NCI-H345 treated with DMSO at 0.1 percent for 48 hours (cell line): ENCODE data around the gene GRIA1.

Source experiments
- DNase-seq: peaks from one replicate; lab custom pipeline; 2025; ENCODE audit not compliant: unreplicated experiment; lab: John Stamatoyannopoulos, UW

Gene GRIA1

DNA sequence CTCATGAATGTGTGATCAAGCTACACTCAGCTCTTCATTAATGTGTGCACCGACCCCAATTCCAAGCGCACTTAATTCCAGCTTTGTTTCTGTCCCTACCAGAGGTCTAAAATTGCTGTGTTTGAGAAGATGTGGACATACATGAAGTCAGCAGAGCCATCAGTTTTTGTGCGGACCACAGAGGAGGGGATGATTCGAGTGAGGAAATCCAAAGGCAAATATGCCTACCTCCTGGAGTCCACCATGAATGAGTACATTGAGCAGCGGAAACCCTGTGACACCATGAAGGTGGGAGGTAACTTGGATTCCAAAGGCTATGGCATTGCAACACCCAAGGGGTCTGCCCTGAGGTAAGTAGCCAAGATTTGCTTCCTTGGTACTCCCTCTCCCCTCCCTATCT is 279.6 kb downstream of the GRIA1 start:
- no peak for DNase-seq

DNA sequence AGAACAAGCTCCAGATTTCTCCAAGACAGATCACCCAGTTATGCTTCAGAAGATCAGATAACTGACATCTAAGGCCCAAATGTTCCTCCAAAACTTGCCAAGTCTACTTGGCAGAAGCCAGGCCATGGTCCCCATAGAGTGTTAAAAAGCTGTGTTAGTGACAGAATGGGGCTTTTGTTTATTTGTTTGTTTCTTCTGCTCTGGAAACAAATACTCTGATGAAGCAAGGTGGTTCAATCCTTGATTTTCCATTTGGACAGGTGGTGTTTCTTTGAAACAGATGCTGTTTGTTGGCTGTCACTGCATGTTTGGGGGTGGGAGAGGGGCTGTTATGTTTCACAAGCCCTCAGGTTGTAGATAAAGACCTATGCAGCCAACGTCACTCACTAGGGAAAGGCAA is 284.2 kb downstream of the GRIA1 start:
- no peak for DNase-seq

DNA sequence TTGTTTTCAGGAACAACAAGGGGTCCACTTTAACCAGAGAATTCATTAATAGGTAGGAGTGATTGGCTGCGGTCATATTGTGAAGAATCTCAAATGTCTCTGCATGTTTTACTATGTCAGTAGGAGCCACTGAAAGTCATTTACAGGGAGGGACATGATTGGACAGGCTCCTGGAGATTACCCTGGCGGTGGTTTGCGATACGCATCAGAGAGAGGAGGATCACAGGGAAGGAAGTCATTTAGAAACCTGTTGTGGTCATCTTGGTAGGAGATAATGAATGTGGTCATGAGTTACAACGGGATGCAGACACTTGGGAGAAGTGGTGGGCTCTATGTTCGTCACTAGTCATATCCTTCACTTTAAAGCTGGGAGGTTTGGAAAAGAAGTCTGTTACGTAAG is 285.5 kb downstream of the GRIA1 start:
- DNase-seq = no peak

DNA sequence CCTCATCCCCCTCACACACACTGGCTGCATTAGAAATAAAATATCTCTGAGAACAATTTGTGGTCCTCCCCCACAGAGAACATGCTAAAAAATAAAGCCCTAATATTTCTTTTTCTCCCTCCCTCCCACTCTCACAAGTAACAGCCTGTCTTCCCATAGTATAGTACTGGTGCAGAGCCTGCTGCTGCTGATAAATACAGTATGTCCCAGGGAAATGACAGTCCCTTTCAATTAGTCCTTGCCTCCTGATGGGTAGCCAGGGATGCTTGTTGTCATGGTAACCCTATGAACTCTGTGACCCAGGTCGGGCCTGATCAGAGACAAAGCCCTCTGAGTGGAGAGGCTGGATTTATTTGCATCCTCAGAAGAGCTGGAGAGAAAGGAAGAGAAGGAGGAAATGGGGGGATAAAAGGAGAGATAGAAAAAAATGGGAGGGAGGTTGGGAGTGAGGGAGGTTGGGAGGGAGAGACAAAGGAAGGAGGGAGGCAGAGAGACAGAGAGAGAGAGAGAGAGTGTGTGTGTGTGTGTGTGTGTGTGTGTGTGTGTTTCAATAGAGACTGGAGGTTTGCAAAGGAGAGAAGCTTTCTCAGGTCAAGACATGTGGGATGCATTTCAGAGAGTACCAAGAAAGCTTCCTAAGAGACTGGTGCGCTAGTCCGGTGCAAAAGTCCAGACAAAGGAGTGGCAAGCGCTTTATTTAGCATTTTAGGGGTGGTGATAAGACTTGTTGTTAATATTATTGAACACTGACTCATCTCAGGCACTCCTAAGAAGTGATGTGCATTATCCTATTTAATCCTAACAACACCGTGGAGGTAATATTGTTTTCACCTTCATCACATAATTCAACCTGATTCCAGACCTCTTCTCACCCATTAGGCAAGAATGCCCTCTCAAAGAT is 287.5 kb downstream of the GRIA1 start:
- no peak for DNase-seq

DNA sequence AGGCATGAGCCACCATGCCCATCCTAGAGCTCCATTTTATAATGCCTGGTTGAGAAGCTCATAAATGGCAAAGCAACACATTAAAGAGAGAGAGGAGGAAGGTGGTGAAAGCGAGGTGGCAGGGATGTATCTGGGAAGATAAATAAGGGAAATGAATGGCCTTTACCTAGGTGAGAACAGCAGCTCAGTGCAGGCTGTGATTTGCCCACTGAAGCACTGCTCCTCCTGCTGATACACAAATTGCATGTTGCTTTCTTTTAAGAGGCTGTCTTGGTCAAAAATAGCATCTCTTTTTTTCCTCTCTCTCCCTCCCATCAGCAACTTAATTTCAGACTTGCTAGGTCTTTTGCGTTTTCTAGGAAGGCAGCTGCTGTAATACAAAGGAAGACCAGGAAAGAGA is 289.4 kb downstream of the GRIA1 start:
- DNase-seq = no peak

DNA sequence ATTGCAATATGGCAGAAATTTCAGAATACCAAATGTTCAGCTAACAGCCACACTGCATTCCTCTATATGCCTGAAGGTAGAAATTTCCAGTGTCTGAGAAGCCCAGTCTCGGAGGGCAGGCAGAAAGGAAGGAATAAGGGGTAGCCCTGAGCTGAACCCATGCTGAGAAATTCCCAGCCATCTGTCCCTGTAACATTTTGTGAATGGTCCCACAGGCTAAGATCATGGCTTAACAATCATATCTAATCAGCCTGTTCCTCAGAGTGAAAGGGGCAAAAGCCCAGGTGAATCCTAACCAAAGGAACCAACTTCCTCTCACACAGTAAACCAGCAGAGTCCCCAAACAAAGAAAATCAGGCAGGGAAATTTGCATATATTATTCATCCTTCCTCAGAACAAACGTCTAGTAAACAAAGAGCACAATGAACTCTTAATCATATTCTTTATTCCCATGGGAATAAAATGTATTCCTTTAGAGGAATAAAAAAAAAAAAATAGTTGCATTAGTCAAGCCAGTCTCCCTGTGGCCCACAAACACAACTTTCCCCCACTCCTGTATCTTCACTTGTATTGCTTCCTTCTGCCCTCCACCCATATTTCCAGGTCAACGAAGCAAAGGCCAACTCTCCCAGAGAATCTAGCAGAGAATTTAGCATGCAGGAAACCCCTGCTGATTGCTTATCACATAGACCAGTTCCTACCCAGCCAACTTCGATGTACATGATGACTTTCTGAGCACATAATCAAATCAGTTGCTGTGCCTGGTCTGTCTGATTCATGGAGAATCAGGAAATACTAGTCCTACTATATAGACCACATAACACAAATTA is 290.6 kb downstream of the GRIA1 start:
- DNase-seq = no peak

DNA sequence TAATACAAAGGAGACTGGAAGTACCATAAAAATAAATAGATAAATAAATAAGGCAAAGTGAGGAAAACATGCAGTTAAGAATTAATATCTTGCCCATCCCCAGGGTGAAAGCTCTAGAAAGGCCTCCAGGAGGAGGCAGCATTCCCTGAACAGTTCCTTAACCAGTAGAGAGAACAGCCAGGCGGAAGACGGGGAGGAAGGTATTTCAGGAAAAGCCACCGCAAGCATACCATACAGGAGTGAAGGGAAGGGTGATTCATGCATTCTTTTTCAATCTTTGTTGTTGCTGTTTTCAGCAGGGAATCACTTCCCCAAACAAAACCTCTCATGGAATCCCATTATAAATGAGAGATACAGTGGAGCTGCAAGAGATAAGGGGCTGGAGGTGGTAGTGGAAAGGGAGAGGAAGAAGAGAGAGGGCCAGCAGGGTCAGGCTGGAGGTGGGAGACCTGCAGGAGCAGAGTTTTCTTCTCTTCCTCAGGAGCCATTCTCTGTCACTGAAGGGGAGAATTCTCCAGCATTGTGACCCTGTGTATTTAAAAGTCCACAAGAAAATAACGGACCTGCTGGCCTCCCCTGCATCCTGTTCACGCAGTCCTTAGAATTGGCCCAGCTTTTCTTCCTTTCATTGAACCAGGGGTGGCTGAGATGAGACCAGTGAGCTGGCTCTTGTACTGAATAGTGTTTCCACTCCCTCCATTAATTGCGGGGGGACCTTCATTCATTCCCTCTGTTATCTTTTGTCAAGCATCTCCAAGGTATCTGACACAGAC is 292.3 kb downstream of the GRIA1 start:
- no peak for DNase-seq

DNA sequence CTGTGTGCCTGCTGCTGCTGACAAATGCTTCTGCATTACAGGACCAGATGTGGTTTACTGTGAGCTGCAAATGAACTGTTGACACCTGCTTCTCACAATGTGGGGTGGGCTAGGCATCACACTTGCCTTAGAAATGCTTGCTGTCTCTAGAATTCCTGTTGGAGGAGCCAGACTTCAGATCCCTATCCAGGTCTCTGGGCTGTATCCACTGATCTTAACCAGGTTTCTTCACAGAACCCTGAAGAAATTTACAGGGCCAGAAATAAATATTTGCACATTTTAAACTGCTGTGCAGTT is 292.8 kb downstream of the GRIA1 start:
- DNase-seq = no peak

DNA sequence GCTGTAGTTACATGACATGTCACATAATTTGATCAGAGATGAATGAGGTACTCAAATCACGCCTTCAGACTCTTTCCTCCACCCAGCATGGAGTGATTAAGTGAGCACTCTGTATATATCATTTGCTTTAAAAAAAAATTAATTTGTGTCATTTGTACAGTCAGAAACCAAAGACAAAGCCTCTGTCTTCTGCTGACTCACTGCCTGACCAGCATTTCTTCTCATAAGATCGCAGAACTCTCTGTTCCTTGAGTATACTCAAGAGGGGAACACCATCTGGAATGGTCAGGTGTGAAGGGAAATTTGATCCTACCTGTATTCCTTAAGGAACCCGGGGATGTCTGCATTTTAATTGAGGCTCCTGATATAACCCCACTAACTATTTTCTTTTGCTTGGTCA is 293.8 kb downstream of the GRIA1 start:
- no peak for DNase-seq

DNA sequence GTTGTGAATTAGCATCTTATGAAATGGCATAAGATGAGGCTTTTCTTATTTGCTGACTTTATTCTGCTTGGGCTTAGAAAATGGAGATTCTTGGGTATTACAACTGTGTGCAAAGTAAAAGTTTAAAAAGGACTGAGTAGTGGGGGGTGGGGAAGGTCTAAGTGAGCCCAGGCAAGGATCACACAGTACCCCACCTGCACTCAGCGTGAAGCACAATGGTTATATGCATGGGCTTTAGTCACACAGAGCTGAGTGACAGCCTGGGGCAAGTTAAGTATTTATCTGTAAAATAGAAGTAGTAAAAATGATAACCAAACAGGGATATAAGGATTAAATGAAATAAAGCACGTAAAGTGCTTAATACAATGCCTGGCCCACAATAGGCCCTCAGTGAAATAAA is 300.9 kb downstream of the GRIA1 start:
- no peak for DNase-seq

DNA sequence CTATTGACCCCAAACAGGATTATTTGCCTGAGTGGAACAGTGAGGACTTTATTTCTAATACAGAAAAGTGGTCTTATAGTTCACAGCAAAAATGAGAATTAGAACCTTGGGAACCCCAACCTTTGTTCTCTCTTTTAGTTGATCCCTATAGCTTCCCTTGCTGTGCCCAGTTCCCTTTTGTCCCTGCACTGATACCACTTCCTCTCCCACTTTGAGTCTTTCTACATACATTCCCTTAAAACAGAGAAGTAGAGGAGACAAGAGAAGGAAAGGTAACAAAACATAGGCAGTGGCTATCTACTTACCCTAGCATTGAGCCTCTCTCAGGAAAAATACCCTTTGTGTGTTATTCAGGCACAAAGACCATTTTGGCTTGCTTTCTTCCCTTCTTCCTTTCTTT is 301.8 kb downstream of the GRIA1 start:
- no peak for DNase-seq

DNA sequence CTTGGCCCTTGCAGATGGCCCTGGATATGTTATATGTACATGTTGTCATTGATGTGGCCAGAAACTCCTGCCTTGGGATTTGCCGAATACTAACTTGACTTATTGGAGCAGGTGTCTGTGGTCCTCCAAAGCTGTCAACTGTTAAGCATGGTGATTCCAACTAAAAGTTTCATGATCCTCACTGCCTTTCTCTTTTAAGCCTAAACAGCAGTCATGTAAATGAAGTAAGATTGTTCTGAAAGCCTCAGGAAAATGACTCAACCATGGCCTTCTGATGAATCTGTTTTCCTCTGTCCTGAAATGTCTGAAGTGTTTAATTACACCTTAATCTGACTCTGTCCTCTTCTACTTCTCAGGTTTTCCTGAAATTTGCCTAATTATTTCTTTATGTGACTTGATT is 303.2 kb downstream of the GRIA1 start:
- no peak for DNase-seq

DNA sequence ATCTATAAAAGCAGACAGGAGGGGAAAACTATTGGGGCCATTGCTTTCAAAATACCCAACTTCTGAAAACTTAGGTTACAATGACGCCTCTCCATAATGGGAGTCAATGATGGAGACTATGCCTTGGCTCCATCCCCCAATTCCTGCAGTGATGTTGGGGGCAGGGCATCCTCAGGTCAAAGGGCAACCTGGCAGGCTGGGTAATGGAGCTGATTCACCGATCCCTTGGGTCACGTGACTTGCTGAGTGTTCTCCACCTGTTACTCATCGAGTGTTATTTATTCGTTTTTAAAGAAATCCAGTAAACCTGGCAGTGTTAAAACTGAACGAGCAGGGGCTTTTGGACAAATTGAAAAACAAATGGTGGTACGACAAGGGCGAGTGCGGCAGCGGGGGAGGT is 303.9 kb downstream of the GRIA1 start:
- DNase-seq = no peak

DNA sequence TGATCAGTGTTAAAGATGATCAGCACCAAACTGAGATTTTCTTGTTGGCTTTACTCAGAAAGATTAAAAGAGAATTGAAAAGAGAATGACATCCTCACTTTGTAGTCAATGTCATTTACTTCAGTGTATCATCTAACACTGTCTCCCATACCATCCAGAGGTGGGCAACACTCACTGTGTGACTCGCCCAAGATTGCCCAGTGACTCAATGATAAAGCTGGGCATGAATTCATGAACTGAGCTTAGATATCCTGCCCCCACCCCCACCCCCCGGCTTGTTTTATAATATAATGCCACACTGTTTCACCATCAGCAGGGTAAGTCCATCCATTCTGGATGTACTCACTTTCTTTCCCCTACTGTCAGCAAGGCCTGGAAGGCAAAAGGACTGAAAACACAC is 306.1 kb downstream of the GRIA1 start:
- no peak for DNase-seq

DNA sequence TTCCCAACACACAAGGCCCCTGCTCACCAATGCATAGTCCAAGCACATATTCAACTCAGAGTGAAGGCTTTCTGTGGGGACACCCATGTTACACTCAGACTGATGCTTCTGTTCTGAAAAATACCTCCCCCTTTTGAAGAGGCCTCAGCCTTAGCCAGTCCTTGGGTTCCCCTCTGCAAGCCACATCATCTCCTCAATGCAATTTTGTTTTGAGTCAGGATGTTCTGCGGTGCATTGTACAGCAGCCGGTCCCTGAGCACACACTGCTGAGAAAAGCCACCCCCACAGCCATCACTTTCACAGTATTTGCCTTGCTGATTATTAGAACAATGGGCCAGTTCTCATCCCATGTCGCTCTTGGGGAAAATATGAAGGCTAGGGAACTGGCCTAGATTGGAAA is 307.0 kb downstream of the GRIA1 start:
- no peak for DNase-seq

DNA sequence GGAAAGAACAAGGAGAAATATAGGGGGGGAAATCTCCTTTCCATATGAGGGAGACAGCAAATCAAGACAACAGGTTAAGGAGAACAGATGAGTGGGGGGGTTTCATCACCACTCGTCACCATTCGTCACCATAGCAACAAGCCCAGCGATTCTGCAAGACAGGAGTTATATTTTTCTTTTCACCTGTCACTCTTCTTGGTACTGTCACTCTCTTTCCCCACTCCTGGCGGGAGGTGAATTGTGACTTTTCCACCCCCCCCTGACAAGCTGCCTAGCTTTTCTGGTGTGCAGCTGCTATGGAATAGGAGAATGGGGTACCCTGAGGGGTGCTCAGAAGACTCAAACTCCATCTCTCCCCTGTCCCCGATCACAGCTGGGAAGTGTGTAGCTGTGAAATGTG is 308.4 kb downstream of the GRIA1 start:
- no peak for DNase-seq

DNA sequence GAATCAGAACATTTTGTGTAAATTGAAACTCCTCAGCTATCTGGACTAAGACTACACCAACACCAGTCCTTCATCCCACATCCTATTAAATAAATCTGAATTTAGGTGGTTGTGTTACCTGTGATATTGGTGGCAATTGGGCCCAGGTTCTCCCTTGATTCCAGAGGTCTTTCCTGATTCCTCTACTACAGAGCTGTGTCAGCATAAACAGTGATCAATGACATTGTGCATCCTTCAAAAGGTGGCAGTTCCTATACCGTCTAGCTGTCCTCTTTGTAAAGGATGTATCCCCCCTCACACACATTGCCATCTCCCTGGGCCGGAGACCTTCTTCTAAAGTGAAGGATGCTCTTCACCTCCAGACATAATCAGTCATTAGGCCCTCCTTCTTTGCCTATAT is 309.0 kb downstream of the GRIA1 start:
- no peak for DNase-seq

DNA sequence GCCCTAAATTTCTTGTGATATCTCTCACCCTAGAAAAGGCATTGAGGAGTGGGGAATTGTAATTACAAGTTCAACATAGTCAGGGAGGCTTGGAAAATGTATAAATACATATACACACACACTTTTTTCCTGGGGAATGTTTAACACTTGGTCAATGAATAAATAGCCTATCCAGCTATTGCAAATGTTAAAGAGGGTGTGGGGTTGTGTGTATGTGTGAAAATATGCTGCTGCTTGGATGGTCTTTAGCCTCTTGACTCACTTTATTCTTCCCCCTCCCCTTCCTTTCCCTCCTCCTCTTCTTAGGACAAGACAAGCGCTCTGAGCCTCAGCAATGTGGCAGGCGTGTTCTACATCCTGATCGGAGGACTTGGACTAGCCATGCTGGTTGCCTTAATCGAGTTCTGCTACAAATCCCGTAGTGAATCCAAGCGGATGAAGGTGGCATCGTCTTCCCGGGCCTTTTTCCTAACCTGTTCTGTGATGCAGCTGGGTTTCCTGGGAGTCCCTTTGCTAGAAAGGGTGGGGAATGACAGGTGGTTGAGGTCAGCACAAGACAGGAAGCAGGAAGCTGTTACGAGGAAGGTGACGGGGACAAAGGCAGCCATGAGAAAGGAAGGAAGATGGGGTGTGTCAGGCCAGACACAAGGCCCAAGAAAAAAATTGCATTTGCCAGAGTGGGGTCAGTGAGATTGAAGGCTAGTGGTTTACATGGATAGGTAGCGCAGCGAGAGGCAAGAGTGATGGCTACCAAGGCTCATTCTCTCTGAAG is 311.8 kb downstream of the GRIA1 start:
- DNase-seq = no peak

DNA sequence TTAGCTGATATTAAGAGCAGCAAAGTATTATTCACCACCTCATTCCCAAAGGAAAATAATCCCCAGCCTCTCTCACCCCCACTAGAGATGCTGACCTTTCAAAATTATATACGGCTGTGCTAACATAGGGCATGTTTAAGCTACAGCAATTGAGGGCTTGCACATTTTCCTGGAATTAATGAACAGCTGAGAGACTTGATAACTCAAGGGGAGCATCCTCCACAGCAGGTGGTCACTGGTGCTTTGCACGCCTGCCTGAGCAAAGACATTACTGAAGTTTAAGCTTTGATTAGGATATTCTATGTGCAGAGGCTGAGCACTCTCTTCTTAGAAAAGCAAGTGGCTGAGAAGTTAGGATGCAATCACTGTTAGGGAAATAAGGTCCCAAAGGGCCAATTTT is 317.3 kb downstream of the GRIA1 start:
- DNase-seq = no peak

DNA sequence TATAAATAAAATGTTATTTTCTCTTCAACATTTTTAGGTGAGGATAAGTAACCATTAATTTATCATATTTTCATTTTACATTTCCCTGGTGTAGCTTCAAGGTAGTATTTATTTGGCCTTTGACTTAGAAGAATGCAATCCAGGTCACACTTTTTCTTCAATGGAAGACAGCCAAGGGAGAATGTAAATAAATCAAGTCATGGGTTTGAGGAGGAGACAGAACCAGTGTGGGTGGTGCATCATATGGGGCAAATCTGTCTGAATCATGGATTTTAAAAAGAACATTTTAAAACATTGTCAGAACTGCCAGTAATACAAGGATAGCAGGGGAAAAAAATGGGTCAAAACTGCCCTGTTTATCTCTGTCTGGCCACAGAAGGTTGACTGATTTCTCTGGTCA is 318.7 kb downstream of the GRIA1 start:
- no peak for DNase-seq

DNA sequence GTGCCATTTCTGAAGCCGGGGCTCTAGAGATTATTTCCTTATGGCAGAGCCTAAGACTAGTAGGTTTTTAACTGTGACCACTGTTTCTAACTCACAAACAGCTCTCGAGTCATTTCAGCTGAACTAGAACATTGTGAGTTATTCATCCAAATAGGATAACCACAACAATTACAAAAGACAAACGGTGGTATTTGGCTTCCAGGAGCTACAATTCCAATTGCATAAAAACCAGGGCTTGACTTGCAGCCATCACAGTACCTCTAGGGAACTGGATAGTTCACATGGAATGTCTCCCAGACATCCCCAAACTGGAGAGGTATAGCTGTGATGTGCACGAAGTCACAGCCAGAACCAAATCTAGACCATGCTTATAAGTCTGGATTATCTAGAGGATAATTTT is 323.4 kb downstream of the GRIA1 start:
- DNase-seq = no peak
